Epithelial cell of esophagus (primary cell): ENCODE measurements around the gene SHISAL1.

Experiments used
- DNase-seq: peaks from one replicate; pipeline ENCODE4 v3.0.0; 2010; ENCODE audit warnings: low read depth
- H3K4me3 ChIP-seq: 2 replicates; pipeline ENCODE4 v1.5.1; 2011; ENCODE audit warnings: mild to moderate bottlenecking, low read length, control low read depth
- CTCF ChIP-seq: IDR thresholded peaks from 2 replicates; pipeline ENCODE4 v1.5.1; 2011; ENCODE audit warnings: low read depth, mild to moderate bottlenecking, low read length, control low read depth, inconsistent platforms; ENCODE audit not compliant: insufficient read depth; ENCODE audit errors: missing control alignments

SHISAL1 gene

DNA sequence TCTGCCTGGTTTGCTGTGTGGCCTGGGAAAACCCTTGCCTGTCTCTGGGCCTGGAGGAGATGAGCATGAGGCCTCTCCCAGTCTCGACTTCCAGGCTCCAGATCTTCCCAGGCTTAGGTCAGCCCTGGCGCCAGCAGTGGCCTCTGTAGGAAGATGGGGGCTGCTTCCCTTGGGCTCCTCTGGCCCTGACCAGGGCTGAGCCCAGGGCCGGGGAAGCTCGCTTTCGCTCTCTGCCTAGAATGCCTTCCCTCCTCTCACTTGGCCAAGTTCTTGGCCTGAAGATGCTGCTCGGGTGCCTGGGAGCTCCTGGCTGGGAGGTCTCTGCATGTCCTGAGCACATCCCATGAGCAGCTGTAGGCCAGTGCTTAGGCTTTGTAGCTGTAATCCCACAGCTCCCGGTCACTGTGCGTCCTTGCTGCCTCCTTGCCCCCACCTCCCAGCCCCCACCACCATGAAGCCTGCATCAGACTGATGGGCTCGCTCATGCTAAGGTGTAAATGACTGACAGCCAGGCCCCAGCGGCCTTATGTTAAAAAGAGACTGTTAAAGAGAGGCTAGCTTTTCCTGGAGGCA is 25.5 kb downstream of the SHISAL1 start:
- no peak for TF ChIP-seq CTCF
- H3K4me3 ChIP-seq, result no peak overlapping the region
- DNase-seq, result no peak

DNA sequence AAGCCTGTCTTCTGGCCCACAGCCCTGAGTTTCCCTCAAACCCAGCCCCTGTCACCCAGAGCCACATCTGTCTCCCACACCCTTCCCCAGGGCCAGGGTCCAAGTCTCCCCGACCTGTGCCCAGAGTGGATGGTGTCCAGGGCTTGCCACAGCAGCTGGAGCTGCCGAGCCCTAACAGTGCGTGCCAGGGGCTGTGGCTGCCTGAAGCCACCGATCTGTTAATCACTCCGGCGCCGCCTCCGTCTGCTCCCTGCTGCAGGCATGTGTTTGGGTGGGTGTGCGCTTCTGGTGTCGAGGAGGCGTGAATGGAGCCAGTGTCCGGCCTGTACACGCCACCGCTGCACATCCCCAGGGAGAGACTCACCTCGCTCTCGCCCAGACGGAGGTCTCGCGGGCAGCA is 26.1 kb downstream of the SHISAL1 start:
- TF ChIP-seq CTCF, result no peak
- no peak for DNase-seq
- no peak overlapping the region for H3K4me3 ChIP-seq

DNA sequence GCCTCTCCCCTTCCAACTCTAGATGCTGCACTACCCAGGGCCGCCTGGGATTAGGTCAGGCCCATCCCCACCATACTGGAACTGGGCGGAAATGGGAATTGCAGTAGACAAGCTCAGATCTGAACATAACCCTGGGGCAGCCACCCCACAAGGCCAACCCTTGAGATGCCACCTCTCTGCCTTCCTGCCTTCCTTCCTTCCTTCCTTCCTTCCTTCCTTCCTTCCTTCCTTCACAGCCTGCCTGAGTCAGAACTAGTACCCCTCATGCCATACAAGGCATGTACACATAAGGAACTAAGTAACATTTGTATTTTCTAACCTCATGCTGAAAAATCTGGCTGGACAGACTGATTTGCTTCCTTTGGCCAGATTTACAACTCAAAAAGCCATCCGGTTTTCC is 28.0 kb downstream of the SHISAL1 start:
- no peak overlapping the region for H3K4me3 ChIP-seq
- TF ChIP-seq CTCF, result no peak
- DNase-seq, result no peak

DNA sequence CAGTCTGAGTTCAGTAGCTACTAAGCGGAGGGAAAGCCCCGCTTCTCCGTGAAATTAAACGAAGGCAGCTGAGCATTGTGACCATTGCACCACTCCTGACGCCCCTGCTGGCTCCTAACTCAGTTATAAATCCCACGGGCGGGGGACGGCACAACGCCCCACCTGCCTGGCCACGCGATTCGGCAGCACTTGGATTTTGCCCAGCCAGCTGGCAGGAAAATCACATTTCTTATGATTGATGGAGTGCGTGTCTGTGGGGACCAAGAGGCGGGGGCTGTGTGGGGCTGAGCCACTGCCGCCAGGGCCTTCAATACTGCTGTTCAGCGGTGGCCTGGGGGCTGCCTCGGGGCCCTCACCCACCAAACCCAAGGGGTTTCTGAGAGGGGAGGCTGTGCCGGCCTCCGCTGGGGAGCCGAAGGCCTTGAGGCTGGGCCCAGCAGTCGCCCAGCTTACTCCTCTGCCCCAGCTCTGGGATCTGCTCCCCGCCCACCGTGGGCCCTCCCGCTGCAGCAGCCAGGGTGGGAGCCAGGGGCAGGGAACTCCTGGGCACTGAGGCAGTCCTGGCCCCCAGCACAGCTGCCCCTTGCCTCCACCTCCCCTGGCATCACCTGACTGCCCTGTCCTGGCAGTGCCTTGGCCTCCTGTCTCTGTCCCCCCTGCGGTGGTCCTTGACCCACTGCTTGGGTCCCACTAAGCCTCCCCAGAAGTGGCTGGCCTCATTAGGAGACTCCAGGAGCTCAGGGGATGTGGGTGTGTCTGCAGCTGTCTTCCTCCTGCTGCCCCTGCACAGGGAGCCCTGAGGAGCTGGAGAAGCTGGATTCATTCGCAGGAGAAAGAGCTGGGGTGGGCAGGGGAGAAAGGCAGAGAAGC is 30.7 kb downstream of the SHISAL1 start:
- no peak overlapping the region for H3K4me3 ChIP-seq
- no peak for DNase-seq
- TF ChIP-seq CTCF, result no peak

- no peak for TF ChIP-seq CTCF
- no peak overlapping the region for H3K4me3 ChIP-seq
- DNase-seq, result no peak
Observed at GRCh38 chr22:44280665-44281188, 32.0 kb downstream of the SHISAL1 start.

GRCh38 chr22:44279069-44279360 is 33.7 kb downstream of the SHISAL1 start:
- no peak for DNase-seq
- TF ChIP-seq CTCF, result no peak
- no peak overlapping the region for H3K4me3 ChIP-seq
